GM12878 (cell line): ENCODE measurements around the gene ZSWIM9. TPM values are rescaled to one million over a fixed set of nuclear protein-coding genes. Genes with fewer than 3 reads are reported as not detected.

ENCODE experiments used
- ATAC-seq: fragments of 200-7000 bp; cut with Tn5 transposase; 3 replicates; pipeline ENCODE4 v1.9.1; 2020; ENCODE audit warnings: mild to moderate bottlenecking, moderate library complexity
- BruUV-seq: library from RNA; stranded (reverse); fragments of 400-500 nt; replicated peaks from 2 replicates; lab custom pipeline; 2021; lab: Mats Ljungman, UMichigan
- CTCF ChIA-PET: fragments of 300-600 bp; sonication (Branson Sonifier 250); formaldehyde crosslinking; extraction: SDS; loops from one replicate; lab custom pipeline; 2021; ENCODE audit warnings: inconsistent platforms; lab: Yijun Ruan, JAX
- POLR2A ChIA-PET: fragments of 350-600 bp; formaldehyde crosslinking; extraction: SDS; loops from one replicate; lab custom pipeline; 2021; ENCODE audit warnings: inconsistent platforms; lab: Charles Lee
- RAD21 ChIA-PET: fragments of 300-600 bp; sonication (Branson Sonifier 250); formaldehyde crosslinking; loops from one replicate; lab custom pipeline; 2023; ENCODE audit warnings: antibody characterized with exemption; ENCODE audit not compliant: unreplicated experiment; lab: Charles Lee
- SMC1A ChIA-PET: fragments of 300-600 bp; sonication (Branson Sonifier 250); formaldehyde crosslinking; loops from one replicate; lab custom pipeline; 2023; ENCODE audit not compliant: unreplicated experiment, uncharacterized antibody; lab: Charles Lee
- DNase-seq: peaks from one replicate; pipeline ENCODE4 v3.0.0-alpha.2; 2011; ENCODE audit warnings: low read depth, low spot score
- FAIRE-seq: peaks from 3 replicates; lab custom pipeline; 2011; peaks lifted over from hg19 to GRCh38; lab: Jason Lieb, UNC
- H2AFZ ChIP-seq: 2 replicates; pipeline ENCODE4 v1.6.0; 2011; ENCODE audit warnings: low read depth, low read length, control low read depth; ENCODE audit not compliant: control insufficient read depth
- H3K27ac ChIP-seq: 2 replicates; pipeline ENCODE4 v1.5.1; 2011; ENCODE audit warnings: control low read depth; ENCODE audit not compliant: control insufficient read depth, insufficient read depth
- H3K27me3 ChIP-seq, 2 experiments: replicated peaks in 1 of 2; 2 replicates each; pipeline versions ENCODE4 v1.6.0 to v1.6.1; 2011; ENCODE audit warnings: low read length in 1 of 2; ENCODE audit not compliant: control insufficient read depth in 2 of 2, insufficient read depth in 2 of 2
- H3K36me3 ChIP-seq, 2 experiments: 2 replicates each; pipeline ENCODE4 v1.5.1; 2011; ENCODE audit warnings: low read length in 1 of 2; ENCODE audit not compliant: control insufficient read depth in 2 of 2, insufficient read depth in 2 of 2
- H3K4me1 ChIP-seq: 2 replicates; pipeline ENCODE4 v1.6.1; 2011; ENCODE audit warnings: mild to moderate bottlenecking, low read length, moderate library complexity, mixed read lengths; ENCODE audit not compliant: control insufficient read depth, insufficient read depth
- H3K4me2 ChIP-seq: 2 replicates; pipeline ENCODE4 v1.6.0; 2011; ENCODE audit warnings: control low read depth; ENCODE audit not compliant: control insufficient read depth, insufficient read depth
- H3K4me3 ChIP-seq: fragments of 200-600 bp; sonication (generic); 2 replicates; pipeline ENCODE4 v1.5.1; 2016
- H3K79me2 ChIP-seq: 2 replicates; pipeline ENCODE4 v1.6.0; 2011; ENCODE audit warnings: low read length; ENCODE audit not compliant: control insufficient read depth, insufficient read depth
- H3K9ac ChIP-seq: 2 replicates; pipeline ENCODE4 v1.8.0; 2011; ENCODE audit warnings: low read length, control low read depth, mixed read lengths; ENCODE audit not compliant: control insufficient read depth, insufficient read depth
- H3K9me3 ChIP-seq: replicated peaks from 3 replicates; pipeline ENCODE4 v1.5.1; 2011; ENCODE audit warnings: mild to moderate bottlenecking, low read length; ENCODE audit not compliant: control insufficient read depth, insufficient read depth
- H4K20me1 ChIP-seq: 2 replicates; pipeline ENCODE4 v1.6.0; 2011; ENCODE audit not compliant: control insufficient read depth, insufficient read depth
- BMI1 ChIP-seq: fragments of 450-650 bp; IDR thresholded peaks from 2 replicates; pipeline ENCODE4 v1.6.1; 2016; ENCODE audit warnings: mild to moderate bottlenecking, moderate library complexity, borderline replicate concordance
- FOS ChIP-seq: IDR thresholded peaks from 3 replicates; pipeline ENCODE4 v1.6.1; 2011; ENCODE audit warnings: borderline replicate concordance; ENCODE audit not compliant: insufficient read length; ENCODE audit errors: extremely low read depth
- FOXM1 ChIP-seq: IDR thresholded peaks from 2 replicates; pipeline ENCODE4 v1.6.1; 2012; ENCODE audit warnings: low read depth, mild to moderate bottlenecking, inconsistent platforms, low read length, moderate library complexity
- GABPA ChIP-seq: IDR thresholded peaks from 2 replicates; pipeline ENCODE4 v1.6.1; 2014; ENCODE audit warnings: antibody characterized with exemption, low read depth, mild to moderate bottlenecking, inconsistent platforms
- HCFC1 ChIP-seq: fragments of 150-350 bp; IDR thresholded peaks from 2 replicates; pipeline ENCODE4 v1.6.1; 2014; ENCODE audit warnings: low read length
- IKZF2 ChIP-seq, 2 experiments: fragments of 450-650 bp; IDR thresholded peaks; 2 replicates each; pipeline ENCODE4 v1.6.1; 2017; ENCODE audit warnings: mild to moderate bottlenecking in 2 of 2, moderate library complexity in 2 of 2
- MYC ChIP-seq: IDR thresholded peaks from 2 replicates; pipeline ENCODE4 v1.6.1; 2011; ENCODE audit warnings: mild to moderate bottlenecking, low read length, moderate library complexity, inconsistent platforms; ENCODE audit not compliant: insufficient read depth, insufficient replicate concordance, insufficient read length, severe bottlenecking
- PAX5 ChIP-seq: IDR thresholded peaks from 2 replicates; pipeline ENCODE4 v1.6.1; 2011; ENCODE audit warnings: low read depth, low read length, borderline replicate concordance
- RBBP5 ChIP-seq: fragments of 200-600 bp; sonication (generic); conservative IDR thresholded peaks from 2 replicates; pipeline ENCODE4 v1.6.1; 2016
- TBL1XR1 ChIP-seq: IDR thresholded peaks from 2 replicates; pipeline ENCODE4 v1.6.1; 2012; ENCODE audit warnings: low read depth, low read length, improper control_type of control experiment
- TCF3 ChIP-seq: IDR thresholded peaks from 2 replicates; pipeline ENCODE4 v1.6.1; 2012; ENCODE audit warnings: low read depth, mild to moderate bottlenecking, low read length, borderline replicate concordance; ENCODE audit not compliant: insufficient read depth
- WRNIP1 ChIP-seq: IDR thresholded peaks from 2 replicates; pipeline ENCODE4 v1.6.1; 2011; ENCODE audit warnings: low read depth, low read length, improper control_type of control experiment, borderline replicate concordance
- ZNF217 ChIP-seq: fragments of 450-650 bp; IDR thresholded peaks from 2 replicates; pipeline ENCODE4 v1.6.1; 2017; ENCODE audit warnings: antibody characterized with exemption, mild to moderate bottlenecking
- ZNF274 ChIP-seq: IDR thresholded peaks from one replicate; pipeline ENCODE4 v1.8.0; 2011; ENCODE audit not compliant: insufficient read length, insufficient read depth
- ZNF384 ChIP-seq: IDR thresholded peaks from 2 replicates; pipeline ENCODE4 v1.6.1; 2012; ENCODE audit warnings: low read depth, mild to moderate bottlenecking, low read length, improper control_type of control experiment, borderline replicate concordance
- WGBS: methylation state at CpG from one replicate; pipeline ENCODE4 v1.1.6; 2016; ENCODE audit warnings: low lambda C conversion rate; ENCODE audit not compliant: insufficient replicate concordance, insufficient coverage; ENCODE audit errors: missing lambda C conversion rate; 5-methylcytosine and 5-hydroxymethylcytosine counted together
- in situ Hi-C: fragments of 300-500 bp; cut with MboI; formaldehyde crosslinking; loops from 9 replicates; pipeline ENCODE4 v1.14.3; 2018; ENCODE audit warnings: mixed read lengths
- intact Hi-C: fragments of 100-400 bp; cut with micrococcal nuclease; formaldehyde crosslinking; loops from one replicate; pipeline ENCODE4 v1.14.2; 2022; ENCODE audit not compliant: unreplicated experiment
- polyA plus RNA-seq, 11 experiments: library from polyadenylated mRNA; depleted of rRNA in 4 of 11; unstranded in 6 of 11; stranded (reverse) in 5 of 11; fragments of >200 nt; fragmentation: Nextera tagmentation in 4 of 11; fragmentation: Illumina TruSeq in 1 of 11; extraction: Ambion mirVana in 4 of 11; extraction: Trizol in 1 of 11; gene quantifications; 1 replicate in 1 of 11; 2 replicates in 10 of 11; pipeline versions ENCODE4 v1.2.1 to v1.2.3, GENCODE V29; 2011 to 2016; ENCODE audit warnings: inconsistent platforms in 2 of 11, missing spikeins in 2 of 11, low read depth in 1 of 11
- total RNA-seq, 4 experiments: library from RNA; depleted of rRNA in 3 of 4; stranded (reverse); fragments of >200 nt in 3 of 4; fragmentation: Illumina TruSeq in 1 of 4; extraction: Trizol in 1 of 4; gene quantifications; 2 replicates each; pipeline versions ENCODE4 v1.2.1 to v1.2.3, GENCODE V29; 2013 to 2021
- TF ChIP-seq, protein P1 (sequence below): fragments of 450-650 bp; IDR thresholded peaks from 2 replicates; pipeline ENCODE4 v1.6.1; 2016; ENCODE audit warnings: mild to moderate bottlenecking
- TF ChIP-seq, protein P2 (sequence below): fragments of 450-650 bp; IDR thresholded peaks from 2 replicates; pipeline ENCODE4 v1.6.1; 2017; ENCODE audit warnings: mild to moderate bottlenecking, moderate library complexity
- TF ChIP-seq, protein P3 (sequence below): IDR thresholded peaks from 2 replicates; pipeline ENCODE4 v1.6.1; 2011; ENCODE audit warnings: mild to moderate bottlenecking, low read depth, low read length, moderate library complexity; ENCODE audit not compliant: insufficient replicate concordance

Gene ZSWIM9
- total and polyA plus RNA-seq, 10 of the 15 experiments (the other 5 are each of a cell fraction or from before 2014, with no cell fraction given), result 0.29 to 6.2 (median 1.4) TPM; not detected in 1

DNA sequence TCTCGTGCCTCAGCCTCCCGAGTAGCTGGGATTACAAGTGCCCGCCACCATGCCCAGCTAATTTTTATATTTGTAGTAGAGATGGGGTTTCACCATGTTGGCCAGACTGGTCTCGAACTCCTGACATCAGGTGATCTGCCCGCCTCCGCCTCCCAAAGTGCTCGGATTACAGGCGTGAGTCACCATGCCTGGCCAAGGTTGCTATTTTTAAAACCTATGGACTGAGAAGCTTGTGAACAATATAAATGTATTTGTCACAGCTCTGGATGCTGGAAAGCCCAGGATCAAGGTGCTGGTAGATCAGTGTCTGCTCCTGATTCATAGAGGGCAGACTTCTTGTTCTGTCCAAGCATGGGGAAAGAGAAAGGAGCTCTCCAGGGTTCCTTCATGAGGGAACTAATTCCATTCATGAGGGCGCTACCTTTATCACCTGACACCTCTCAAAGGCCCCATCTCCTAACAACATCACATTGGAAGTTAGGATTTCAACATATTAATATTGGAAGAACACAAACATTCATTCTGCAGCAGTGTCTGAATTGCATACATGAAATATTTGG, 69.2 kb downstream of the ZSWIM9 start:
- no peaks in the 10 kb centered on the region for H3K27me3 ChIP-seq
- peaks cover 3 to 26% of the 10 kb centered on the region in 2 experiments; a peak in 3 of 4 replicates for H3K36me3 ChIP-seq
- ChIA-PET SMC1A (no interaction called here), CTCF (interaction anchor here (0.6 to 0.7 kb wide), 2 partner anchors 133 to 349 kb away, joined by 3 read pairs; no protein-coding TSS in a partner anchor), POLR2A (no interaction called here), RAD21 (interaction anchor here (1.1 to 1.2 kb wide), 2 partner anchors 13 to 26 kb away, joined by 3 to 4 read pairs; no protein-coding TSS in a partner anchor)
- no peak for DNase-seq
- H3K9me3 ChIP-seq, result no peaks in the 10 kb centered on the region
- in situ Hi-C loops, result no loop called here
- no peak overlapping the region for H3K4me2 ChIP-seq
- no peak overlapping the region for H3K27ac ChIP-seq
- intact Hi-C loops, result no loop called here
- no peak overlapping the region for H3K9ac ChIP-seq
- H3K4me1 ChIP-seq, result no peaks in the 10 kb centered on the region
- no peak overlapping the region for H2AFZ ChIP-seq
- ATAC-seq, result no peak
- WGBS, result over 99% methylated on average over 9 of the region's 9 CpGs
- no TSS peak for BruUV-seq
- no peak for FAIRE-seq
- H3K4me3 ChIP-seq, result no peak overlapping the region
- peaks cover 2% of the 10 kb centered on the region for H3K79me2 ChIP-seq
- no peaks in the 10 kb centered on the region for H4K20me1 ChIP-seq
- TF ChIP-seq IKZF2 (IDR thresholded peaks at IDR 0.05) (no peak), BMI1 (no peak), FOS (no peak), ZNF274 (no peak), MYC (no peak), FOXM1 (no peak), PAX5 (no peak), HCFC1 (no peak), RBBP5 (no peak), ZNF384 (no peak), GABPA (no peak), ZNF217 (no peak), WRNIP1 (no peak), TBL1XR1 (no peak), TCF3 (no peak)
- TF ChIP-seq, protein P1, sequence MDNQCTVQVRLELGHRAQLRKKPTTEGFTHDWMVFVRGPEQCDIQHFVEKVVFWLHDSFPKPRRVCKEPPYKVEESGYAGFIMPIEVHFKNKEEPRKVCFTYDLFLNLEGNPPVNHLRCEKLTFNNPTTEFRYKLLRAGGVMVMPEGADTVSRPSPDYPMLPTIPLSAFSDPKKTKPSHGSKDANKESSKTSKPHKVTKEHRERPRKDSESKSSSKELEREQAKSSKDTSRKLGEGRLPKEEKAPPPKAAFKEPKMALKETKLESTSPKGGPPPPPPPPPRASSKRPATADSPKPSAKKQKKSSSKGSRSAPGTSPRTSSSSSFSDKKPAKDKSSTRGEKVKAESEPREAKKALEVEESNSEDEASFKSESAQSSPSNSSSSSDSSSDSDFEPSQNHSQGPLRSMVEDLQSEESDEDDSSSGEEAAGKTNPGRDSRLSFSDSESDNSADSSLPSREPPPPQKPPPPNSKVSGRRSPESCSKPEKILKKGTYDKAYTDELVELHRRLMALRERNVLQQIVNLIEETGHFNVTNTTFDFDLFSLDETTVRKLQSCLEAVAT, result no peak
- TF ChIP-seq, protein P2, sequence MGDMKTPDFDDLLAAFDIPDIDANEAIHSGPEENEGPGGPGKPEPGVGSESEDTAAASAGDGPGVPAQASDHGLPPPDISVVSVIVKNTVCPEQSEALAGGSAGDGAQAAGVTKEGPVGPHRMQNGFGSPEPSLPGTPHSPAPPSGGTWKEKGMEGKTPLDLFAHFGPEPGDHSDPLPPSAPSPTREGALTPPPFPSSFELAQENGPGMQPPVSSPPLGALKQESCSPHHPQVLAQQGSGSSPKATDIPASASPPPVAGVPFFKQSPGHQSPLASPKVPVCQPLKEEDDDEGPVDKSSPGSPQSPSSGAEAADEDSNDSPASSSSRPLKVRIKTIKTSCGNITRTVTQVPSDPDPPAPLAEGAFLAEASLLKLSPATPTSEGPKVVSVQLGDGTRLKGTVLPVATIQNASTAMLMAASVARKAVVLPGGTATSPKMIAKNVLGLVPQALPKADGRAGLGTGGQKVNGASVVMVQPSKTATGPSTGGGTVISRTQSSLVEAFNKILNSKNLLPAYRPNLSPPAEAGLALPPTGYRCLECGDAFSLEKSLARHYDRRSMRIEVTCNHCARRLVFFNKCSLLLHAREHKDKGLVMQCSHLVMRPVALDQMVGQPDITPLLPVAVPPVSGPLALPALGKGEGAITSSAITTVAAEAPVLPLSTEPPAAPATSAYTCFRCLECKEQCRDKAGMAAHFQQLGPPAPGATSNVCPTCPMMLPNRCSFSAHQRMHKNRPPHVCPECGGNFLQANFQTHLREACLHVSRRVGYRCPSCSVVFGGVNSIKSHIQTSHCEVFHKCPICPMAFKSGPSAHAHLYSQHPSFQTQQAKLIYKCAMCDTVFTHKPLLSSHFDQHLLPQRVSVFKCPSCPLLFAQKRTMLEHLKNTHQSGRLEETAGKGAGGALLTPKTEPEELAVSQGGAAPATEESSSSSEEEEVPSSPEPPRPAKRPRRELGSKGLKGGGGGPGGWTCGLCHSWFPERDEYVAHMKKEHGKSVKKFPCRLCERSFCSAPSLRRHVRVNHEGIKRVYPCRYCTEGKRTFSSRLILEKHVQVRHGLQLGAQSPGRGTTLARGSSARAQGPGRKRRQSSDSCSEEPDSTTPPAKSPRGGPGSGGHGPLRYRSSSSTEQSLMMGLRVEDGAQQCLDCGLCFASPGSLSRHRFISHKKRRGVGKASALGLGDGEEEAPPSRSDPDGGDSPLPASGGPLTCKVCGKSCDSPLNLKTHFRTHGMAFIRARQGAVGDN, result no peak
- TF ChIP-seq, protein P3, sequence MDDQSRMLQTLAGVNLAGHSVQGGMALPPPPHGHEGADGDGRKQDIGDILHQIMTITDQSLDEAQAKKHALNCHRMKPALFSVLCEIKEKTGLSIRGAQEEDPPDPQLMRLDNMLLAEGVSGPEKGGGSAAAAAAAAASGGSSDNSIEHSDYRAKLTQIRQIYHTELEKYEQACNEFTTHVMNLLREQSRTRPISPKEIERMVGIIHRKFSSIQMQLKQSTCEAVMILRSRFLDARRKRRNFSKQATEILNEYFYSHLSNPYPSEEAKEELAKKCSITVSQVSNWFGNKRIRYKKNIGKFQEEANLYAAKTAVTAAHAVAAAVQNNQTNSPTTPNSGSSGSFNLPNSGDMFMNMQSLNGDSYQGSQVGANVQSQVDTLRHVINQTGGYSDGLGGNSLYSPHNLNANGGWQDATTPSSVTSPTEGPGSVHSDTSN, result no peak
